Activated CD8-positive, alpha-beta memory T cell treated with anti-CD3 and anti-CD28 coated beads for 48 hours (primary cell): Measurements from ENCODE around the gene BMP8B.
A peak's percentile ranks its signal among the peaks of the same experiment; 100 is the strongest.

Source experiments
- DNase-seq, 3 experiments: peaks; one replicate each; pipeline ENCODE4 v3.0.0-alpha.2; 2020; ENCODE audit warnings: low read depth in 2 of 3, low spot score in 2 of 3

BMP8B gene

GRCh38 chr1:39760074-39761008 lies 28.3 kb downstream of the BMP8B start:
- DNase-seq = no peak

GRCh38 chr1:39759436-39759726 lies 29.3 kb downstream of the BMP8B start:
- no peak for DNase-seq

GRCh38 chr1:39758556-39759435 lies 29.9 kb downstream of the BMP8B start:
- DNase-seq = no peak

GRCh38 chr1:39757501-39757900 lies 31.2 kb downstream of the BMP8B start:
- DNase-seq = no peak

GRCh38 chr1:39755965-39756659 lies 32.6 kb downstream of the BMP8B start:
- no peak for DNase-seq

GRCh38 chr1:39754906-39755504 lies 33.7 kb downstream of the BMP8B start:
- no peak for DNase-seq

- DNase-seq = no peak
Observed at GRCh38 chr1:39754026-39754570, 34.6 kb downstream of the BMP8B start.

- DNase-seq = no peak
Observed at GRCh38 chr1:39753132-39754025, 35.3 kb downstream of the BMP8B start.

GRCh38 chr1:39752703-39753102 lies 36.0 kb downstream of the BMP8B start:
- no peak for DNase-seq

- no peak for DNase-seq
Observed at GRCh38 chr1:39751595-39751994, 37.1 kb downstream of the BMP8B start.

- no peak for DNase-seq
Observed at GRCh38 chr1:39745016-39745670, 43.5 kb downstream of the BMP8B start.

- DNase-seq = peak; percentile 88 to 96 (median 90)
Observed at GRCh38 chr1:39738622-39739366, 49.9 kb downstream of the BMP8B start, which contains the start of gene PPIE. TSS of gene PPIE (plus strand) at chr1:39738882. CDS start at chr1:39738901, 19 bp downstream.

GRCh38 chr1:39737546-39738169 lies 51.0 kb downstream of the BMP8B start:
- no peak for DNase-seq

- DNase-seq = no peak
Observed at GRCh38 chr1:39735731-39736130, 52.9 kb downstream of the BMP8B start.

- DNase-seq = no peak
Observed at GRCh38 chr1:39733161-39733560, 55.5 kb downstream of the BMP8B start.

GRCh38 chr1:39732730-39733129 lies 55.9 kb downstream of the BMP8B start:
- no peak for DNase-seq

GRCh38 chr1:39729842-39730241 lies 58.8 kb downstream of the BMP8B start:
- no peak for DNase-seq

- no peak for DNase-seq
Observed at GRCh38 chr1:39729030-39729429, 59.6 kb downstream of the BMP8B start.
